ENCODE data around the gene ARFGEF3.

DNA sequence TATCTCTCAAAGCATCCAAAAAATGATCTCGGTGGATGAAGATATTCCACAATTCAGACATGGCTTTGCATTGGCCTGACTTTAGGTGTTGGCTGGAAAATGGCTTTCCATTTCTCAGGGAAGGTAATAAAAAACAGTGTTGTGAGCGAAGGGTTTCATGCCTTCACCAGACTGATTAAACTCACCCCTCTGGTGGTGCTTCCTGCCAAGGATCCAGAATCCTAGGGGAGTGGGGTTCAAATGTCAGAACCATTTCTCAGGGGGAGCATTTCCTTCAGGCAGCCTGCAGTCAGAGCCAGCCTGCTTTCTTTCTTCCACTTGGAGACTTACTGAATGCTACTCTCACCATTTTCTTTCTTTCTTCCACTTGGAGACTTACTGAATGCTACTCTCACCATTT, 170.2 kb downstream of the ARFGEF3 start:
- no peak for TF ChIP-seq ZFX (IDR thresholded peaks at IDR 0.05)
- TF ChIP-seq, protein P1, sequence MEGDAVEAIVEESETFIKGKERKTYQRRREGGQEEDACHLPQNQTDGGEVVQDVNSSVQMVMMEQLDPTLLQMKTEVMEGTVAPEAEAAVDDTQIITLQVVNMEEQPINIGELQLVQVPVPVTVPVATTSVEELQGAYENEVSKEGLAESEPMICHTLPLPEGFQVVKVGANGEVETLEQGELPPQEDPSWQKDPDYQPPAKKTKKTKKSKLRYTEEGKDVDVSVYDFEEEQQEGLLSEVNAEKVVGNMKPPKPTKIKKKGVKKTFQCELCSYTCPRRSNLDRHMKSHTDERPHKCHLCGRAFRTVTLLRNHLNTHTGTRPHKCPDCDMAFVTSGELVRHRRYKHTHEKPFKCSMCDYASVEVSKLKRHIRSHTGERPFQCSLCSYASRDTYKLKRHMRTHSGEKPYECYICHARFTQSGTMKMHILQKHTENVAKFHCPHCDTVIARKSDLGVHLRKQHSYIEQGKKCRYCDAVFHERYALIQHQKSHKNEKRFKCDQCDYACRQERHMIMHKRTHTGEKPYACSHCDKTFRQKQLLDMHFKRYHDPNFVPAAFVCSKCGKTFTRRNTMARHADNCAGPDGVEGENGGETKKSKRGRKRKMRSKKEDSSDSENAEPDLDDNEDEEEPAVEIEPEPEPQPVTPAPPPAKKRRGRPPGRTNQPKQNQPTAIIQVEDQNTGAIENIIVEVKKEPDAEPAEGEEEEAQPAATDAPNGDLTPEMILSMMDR (conservative IDR thresholded peaks at IDR 0.05): no peak

All from C4-2B (cell line).